SK-N-MC (cell line): ENCODE data around the gene PTPRO.

ENCODE experiments used
- EZH2 ChIP-seq: fragments of 200-600 bp; sonication (generic); IDR thresholded peaks from one replicate; pipeline ENCODE4 v1.6.1; 2017; ENCODE audit warnings: antibody characterized with exemption
- FOXP2 ChIP-seq: optimal IDR thresholded peaks from 2 replicates; pipeline ENCODE3; 2011; ENCODE audit warnings: mild to moderate bottlenecking, moderate library complexity; ENCODE audit not compliant: insufficient read depth; ENCODE audit errors: extremely low read length, control extremely low read depth
- POLR2AphosphoS5 ChIP-seq: IDR thresholded peaks from 2 replicates; pipeline ENCODE4 v1.6.1; 2012; ENCODE audit warnings: mild to moderate bottlenecking, low read depth, low read length, borderline replicate concordance

DNA sequence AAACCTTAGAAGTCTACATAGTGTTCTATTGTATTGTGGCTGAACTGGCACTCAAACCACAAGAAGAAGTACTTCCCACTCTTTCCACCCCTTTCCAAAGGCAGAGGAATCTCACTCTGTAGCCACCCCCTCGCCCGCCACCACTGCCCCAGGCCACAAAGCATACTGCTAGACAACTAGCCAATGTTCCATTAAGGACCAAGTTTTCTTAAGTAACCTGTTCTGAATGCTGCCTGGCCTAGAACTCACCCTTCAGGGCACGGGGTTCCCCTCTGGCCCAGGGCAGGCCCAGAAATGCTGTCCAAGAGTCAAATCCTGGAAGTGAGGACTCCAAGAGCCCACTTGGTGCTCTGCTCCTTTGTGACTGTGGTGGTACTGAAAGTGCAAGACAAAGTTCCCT is 15.7 kb upstream of the PTPRO start:
- no peak for TF ChIP-seq EZH2
- TF ChIP-seq POLR2AphosphoS5 = no peak
- TF ChIP-seq FOXP2 = no peak
